ENCODE results near the gene CCND2. TPM values are rescaled to one million over a fixed set of nuclear protein-coding genes. Genes with fewer than 3 reads are reported as not detected.
A peak's percentile ranks its signal among the peaks of the same experiment; 100 is the strongest.

Gene CCND2
- total and polyA plus RNA-seq, 4 donors = 0.50 to 16.5 (median 3.0) TPM

DNA sequence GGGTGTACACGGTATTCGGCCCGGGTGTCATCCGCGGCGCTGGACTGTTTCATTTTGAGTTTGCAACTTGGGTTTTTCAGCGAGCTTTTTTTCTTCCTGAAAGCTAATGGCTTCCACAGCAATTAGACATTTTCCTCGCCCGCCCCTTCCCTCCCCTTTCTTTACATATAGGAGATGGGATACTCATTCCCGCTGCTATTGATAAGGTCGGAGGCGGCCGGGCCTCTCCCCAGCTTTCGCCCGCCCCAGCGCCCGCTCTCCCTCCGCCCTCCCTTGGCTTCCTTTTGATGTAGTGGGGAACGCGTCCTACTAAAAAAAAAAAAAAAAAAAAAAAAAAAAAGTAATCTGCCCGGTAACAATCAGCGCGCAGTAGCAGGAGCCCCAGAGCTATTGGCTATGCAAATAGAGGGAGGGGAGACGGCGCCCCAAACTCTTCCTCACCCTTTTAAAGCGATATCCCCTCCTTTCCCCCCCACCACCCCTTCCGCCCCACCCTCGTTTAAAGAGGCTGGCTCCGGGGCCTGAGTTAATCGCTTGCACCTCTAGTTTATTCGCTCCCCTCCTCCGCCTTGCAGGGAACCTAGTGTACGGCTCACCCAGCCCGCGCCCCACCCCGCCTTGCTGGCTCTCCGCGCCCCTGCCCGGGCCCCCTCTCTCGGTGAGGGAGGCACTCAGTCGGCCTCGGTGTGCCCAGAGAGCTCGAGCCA, 1.7 kb upstream of the CCND2 start:
- no peaks in the 10 kb centered on the region for H3K9me3 ChIP-seq (ENCODE audit: control insufficient read depth in 4 of 4, low read length in 3 of 4)
- peaks cover 30 to 66% (median 40%) of the 10 kb centered on the region in 4 donors for H3K4me1 ChIP-seq (ENCODE audit: control insufficient read depth in 4 of 4, insufficient read depth in 4 of 4, low read length in 3 of 4)
- H3K4me3 ChIP-seq (ENCODE audit: low read depth in 1 of 3, low read length in 3 of 3) = peak overlapping the region in 2 of 3 donors; percentile 6 to 45
- 4% methylated on average over 43 of the region's 43 CpGs for whole genome bisulfite sequencing
- peak overlapping the region; percentile 60 to 67 for H3K27ac ChIP-seq (ENCODE audit: low read depth in 1 of 2, low read length in 2 of 2)
- peaks cover 2 to 24% (median 10%) of the 10 kb centered on the region in 4 donors for H3K27me3 ChIP-seq (ENCODE audit: control insufficient read depth in 4 of 4, insufficient read depth in 4 of 4, low read length in 3 of 4)
- no peak overlapping the region for H3K9ac ChIP-seq (ENCODE audit: low read depth in 1 of 2, low read length in 2 of 2)
- no peaks in the 10 kb centered on the region for H3K36me3 ChIP-seq (ENCODE audit: control insufficient read depth in 4 of 4, insufficient read depth in 3 of 4, low read depth in 1 of 4, low read length in 3 of 4)
- peak; percentile 53 for DNase-seq (ENCODE audit: low spot score)
- TF ChIP-seq FOXA2 (IDR thresholded peaks at IDR 0.05) = no peak
- TF ChIP-seq SP1 (IDR thresholded peaks at IDR 0.05) = no peak
- no peak for TF ChIP-seq FOXA1 (IDR thresholded peaks at IDR 0.05)
- no peak for TF ChIP-seq JUND (IDR thresholded peaks at IDR 0.05)
- no peak for TF ChIP-seq HNF4G (IDR thresholded peaks at IDR 0.05)

DNA sequence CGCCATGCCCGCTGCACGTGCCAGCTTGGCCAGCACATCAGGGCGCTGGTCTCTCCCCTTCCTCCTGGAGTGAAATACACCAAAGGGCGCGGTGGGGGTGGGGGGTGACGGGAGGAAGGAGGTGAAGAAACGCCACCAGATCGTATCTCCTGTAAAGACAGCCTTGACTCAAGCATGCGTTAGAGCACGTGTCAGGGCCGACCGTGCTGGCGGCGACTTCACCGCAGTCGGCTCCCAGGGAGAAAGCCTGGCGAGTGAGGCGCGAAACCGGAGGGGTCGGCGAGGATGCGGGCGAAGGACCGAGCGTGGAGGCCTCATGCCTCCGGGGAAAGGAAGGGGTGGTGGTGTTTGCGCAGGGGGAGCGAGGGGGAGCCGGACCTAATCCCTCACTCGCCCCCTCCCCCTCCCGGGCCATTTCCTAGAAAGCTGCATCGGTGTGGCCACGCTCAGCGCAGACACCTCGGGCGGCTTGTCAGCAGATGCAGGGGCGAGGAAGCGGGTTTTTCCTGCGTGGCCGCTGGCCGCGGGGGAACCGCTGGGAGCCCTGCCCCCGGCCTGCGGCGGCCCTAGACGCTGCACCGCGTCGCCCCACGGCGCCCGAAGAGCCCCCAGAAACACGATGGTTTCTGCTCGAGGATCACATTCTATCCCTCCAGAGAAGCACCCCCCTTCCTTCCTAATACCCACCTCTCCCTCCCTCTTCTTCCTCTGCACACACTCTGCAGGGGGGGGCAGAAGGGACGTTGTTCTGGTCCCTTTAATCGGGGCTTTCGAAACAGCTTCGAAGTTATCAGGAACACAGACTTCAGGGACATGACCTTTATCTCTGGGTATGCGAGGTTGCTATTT, 914 bp upstream of the CCND2 start:
- TF ChIP-seq, protein P1, sequence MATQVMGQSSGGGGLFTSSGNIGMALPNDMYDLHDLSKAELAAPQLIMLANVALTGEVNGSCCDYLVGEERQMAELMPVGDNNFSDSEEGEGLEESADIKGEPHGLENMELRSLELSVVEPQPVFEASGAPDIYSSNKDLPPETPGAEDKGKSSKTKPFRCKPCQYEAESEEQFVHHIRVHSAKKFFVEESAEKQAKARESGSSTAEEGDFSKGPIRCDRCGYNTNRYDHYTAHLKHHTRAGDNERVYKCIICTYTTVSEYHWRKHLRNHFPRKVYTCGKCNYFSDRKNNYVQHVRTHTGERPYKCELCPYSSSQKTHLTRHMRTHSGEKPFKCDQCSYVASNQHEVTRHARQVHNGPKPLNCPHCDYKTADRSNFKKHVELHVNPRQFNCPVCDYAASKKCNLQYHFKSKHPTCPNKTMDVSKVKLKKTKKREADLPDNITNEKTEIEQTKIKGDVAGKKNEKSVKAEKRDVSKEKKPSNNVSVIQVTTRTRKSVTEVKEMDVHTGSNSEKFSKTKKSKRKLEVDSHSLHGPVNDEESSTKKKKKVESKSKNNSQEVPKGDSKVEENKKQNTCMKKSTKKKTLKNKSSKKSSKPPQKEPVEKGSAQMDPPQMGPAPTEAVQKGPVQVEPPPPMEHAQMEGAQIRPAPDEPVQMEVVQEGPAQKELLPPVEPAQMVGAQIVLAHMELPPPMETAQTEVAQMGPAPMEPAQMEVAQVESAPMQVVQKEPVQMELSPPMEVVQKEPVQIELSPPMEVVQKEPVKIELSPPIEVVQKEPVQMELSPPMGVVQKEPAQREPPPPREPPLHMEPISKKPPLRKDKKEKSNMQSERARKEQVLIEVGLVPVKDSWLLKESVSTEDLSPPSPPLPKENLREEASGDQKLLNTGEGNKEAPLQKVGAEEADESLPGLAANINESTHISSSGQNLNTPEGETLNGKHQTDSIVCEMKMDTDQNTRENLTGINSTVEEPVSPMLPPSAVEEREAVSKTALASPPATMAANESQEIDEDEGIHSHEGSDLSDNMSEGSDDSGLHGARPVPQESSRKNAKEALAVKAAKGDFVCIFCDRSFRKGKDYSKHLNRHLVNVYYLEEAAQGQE (IDR thresholded peaks at IDR 0.05) = no peak
- no peak for TF ChIP-seq JUND (IDR thresholded peaks at IDR 0.05)
- TF ChIP-seq EGR1 (IDR thresholded peaks at IDR 0.05; ENCODE audit: low read depth in 2 of 2) = no peak
- TF ChIP-seq GABPA (IDR thresholded peaks at IDR 0.05 in 1 of 2, conservative IDR thresholded peaks at IDR 0.05 in 1 of 2) = no peak
- TF ChIP-seq, protein P2, sequence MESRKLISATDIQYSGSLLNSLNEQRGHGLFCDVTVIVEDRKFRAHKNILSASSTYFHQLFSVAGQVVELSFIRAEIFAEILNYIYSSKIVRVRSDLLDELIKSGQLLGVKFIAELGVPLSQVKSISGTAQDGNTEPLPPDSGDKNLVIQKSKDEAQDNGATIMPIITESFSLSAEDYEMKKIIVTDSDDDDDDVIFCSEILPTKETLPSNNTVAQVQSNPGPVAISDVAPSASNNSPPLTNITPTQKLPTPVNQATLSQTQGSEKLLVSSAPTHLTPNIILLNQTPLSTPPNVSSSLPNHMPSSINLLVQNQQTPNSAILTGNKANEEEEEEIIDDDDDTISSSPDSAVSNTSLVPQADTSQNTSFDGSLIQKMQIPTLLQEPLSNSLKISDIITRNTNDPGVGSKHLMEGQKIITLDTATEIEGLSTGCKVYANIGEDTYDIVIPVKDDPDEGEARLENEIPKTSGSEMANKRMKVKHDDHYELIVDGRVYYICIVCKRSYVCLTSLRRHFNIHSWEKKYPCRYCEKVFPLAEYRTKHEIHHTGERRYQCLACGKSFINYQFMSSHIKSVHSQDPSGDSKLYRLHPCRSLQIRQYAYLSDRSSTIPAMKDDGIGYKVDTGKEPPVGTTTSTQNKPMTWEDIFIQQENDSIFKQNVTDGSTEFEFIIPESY (IDR thresholded peaks at IDR 0.05) = no peak
- no peak for TF ChIP-seq FOXA1 (IDR thresholded peaks at IDR 0.05)
- TF ChIP-seq TAF1 (conservative IDR thresholded peaks at IDR 0.05) = no peak
- TF ChIP-seq, protein P3, sequence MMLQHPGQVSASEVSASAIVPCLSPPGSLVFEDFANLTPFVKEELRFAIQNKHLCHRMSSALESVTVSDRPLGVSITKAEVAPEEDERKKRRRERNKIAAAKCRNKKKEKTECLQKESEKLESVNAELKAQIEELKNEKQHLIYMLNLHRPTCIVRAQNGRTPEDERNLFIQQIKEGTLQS (IDR thresholded peaks at IDR 0.05) = no peak
- TF ChIP-seq, protein P4, sequence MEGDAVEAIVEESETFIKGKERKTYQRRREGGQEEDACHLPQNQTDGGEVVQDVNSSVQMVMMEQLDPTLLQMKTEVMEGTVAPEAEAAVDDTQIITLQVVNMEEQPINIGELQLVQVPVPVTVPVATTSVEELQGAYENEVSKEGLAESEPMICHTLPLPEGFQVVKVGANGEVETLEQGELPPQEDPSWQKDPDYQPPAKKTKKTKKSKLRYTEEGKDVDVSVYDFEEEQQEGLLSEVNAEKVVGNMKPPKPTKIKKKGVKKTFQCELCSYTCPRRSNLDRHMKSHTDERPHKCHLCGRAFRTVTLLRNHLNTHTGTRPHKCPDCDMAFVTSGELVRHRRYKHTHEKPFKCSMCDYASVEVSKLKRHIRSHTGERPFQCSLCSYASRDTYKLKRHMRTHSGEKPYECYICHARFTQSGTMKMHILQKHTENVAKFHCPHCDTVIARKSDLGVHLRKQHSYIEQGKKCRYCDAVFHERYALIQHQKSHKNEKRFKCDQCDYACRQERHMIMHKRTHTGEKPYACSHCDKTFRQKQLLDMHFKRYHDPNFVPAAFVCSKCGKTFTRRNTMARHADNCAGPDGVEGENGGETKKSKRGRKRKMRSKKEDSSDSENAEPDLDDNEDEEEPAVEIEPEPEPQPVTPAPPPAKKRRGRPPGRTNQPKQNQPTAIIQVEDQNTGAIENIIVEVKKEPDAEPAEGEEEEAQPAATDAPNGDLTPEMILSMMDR (IDR thresholded peaks at IDR 0.05; ENCODE audit: low read depth, low read length, missing input control) = no peak
- TF ChIP-seq NR2F2 (IDR thresholded peaks at IDR 0.05) = no peak
- TF ChIP-seq HNF4G (IDR thresholded peaks at IDR 0.05) = no peak
- TF ChIP-seq, protein P5, sequence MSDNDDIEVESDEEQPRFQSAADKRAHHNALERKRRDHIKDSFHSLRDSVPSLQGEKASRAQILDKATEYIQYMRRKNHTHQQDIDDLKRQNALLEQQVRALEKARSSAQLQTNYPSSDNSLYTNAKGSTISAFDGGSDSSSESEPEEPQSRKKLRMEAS (IDR thresholded peaks at IDR 0.05) = no peak
- no peak for TF ChIP-seq RAD21 (IDR thresholded peaks at IDR 0.05)
- TF ChIP-seq YY1 (IDR thresholded peaks at IDR 0.05) = no peak
- Histone ChIP-seq H3K9me3 (ENCODE audit: control insufficient read depth in 4 of 4, low read length in 3 of 4) (no peaks in the 10 kb centered on the region), H3K4me1 (ENCODE audit: control insufficient read depth in 4 of 4, insufficient read depth in 4 of 4, low read length in 3 of 4) (peaks cover 30 to 68% (median 41%) of the 10 kb centered on the region in 4 donors), H3K27ac (ENCODE audit: low read depth in 1 of 2, low read length in 2 of 2) (peak overlapping the region; percentile 60 to 68), H3K4me3 (ENCODE audit: low read depth in 1 of 3, low read length in 3 of 3) (peak overlapping the region in 1 of 3 donors; percentile 45), H3K9ac (ENCODE audit: low read depth in 1 of 2, low read length in 2 of 2) (no peak overlapping the region), H3K27me3 (ENCODE audit: control insufficient read depth in 4 of 4, insufficient read depth in 4 of 4, low read length in 3 of 4) (peaks cover 2 to 21% (median 9%) of the 10 kb centered on the region in 4 donors), H3K36me3 (ENCODE audit: control insufficient read depth in 4 of 4, insufficient read depth in 3 of 4, low read depth in 1 of 4, low read length in 3 of 4) (no peaks in the 10 kb centered on the region)
- peak; percentile 41 for DNase-seq (ENCODE audit: low spot score)
- 3% methylated on average over 62 of the region's 62 CpGs for WGBS
